ENCODE results near the gene CLMN.

DNA sequence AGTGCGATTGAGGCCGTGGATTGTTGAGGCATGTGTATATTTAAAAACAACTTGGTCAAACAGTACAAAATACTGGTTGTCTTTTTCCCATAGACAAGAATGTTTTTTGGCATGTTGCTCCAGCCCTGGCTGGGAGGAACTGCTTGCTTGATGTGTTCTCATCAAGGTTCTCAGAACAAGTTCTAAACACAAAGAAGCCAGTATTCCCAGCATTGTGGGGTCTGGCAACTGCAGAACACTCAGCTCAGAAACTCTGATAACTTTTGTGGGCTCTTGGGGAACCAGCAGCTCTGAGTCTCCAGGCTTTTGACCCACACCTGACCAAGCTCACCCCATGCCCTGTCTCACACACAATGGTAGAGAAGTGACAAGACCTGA is 135.3 kb downstream of the CLMN start:
- TF ChIP-seq CTCF (IDR thresholded peaks at IDR 0.05; ENCODE audit: low read length) = no peak
- no peak for TF ChIP-seq EZH2 (IDR thresholded peaks at IDR 0.05; ENCODE audit: borderline replicate concordance, low read length)
